ENCODE measurements around the gene CARD19.
A peak's percentile ranks its signal among the peaks of the same experiment; 100 is the strongest.

Gene CARD19

GRCh38 chr9:93134015-93134739, 38.2 kb downstream of the CARD19 start, which contains the start of gene NINJ1 (continued):
- TF ChIP-seq ZNF24 (tag by site-specific recombination; IDR thresholded peaks at IDR 0.05), result no peak
- TF ChIP-seq ZNF621 (tag by site-specific recombination; IDR thresholded peaks at IDR 0.05), result no peak
- TF ChIP-seq ZNF837 (tag by site-specific recombination; IDR thresholded peaks at IDR 0.05), result no peak

- 0 out of 2 replicates have a peak, but pooled peaks cover 2% of the 10 kb centered on the region for H3K4me1 ChIP-seq (ENCODE audit: control insufficient read depth, insufficient read depth, low read length)
- H3K27ac ChIP-seq (ENCODE audit: extremely low read depth, low read depth, low read length), result peak overlapping the region; percentile 76; the same call in 1 of the 2 replicates
- POLR2A ChIA-PET, result interaction anchor here (0.8 to 1.7 kb wide), 6 partner anchors 9 to 39 kb away, joined by 3 to 23 read pairs (median 6); partner anchors contain the start of gene CARD19
Measured at GRCh38 chr9:93134740-93135444, 38.9 kb downstream of the CARD19 start.

More at GRCh38 chr9:93134740-93135444, 38.9 kb downstream of the CARD19 start:
- Histone ChIP-seq H3K9me3 (ENCODE audit: control insufficient read depth, insufficient read depth, low read depth, low read length) (no peaks in the 10 kb centered on the region), H3K36me3 (ENCODE audit: control insufficient read depth in 2 of 2, insufficient read depth in 1 of 2, low read length in 2 of 2) (peaks cover 0 to 8% of the 10 kb centered on the region in 2 experiments; a peak in 1 of 3 replicates), H3K4me3 (ENCODE audit: low read depth, low read length) (peak overlapping the region; percentile 80)
- TF ChIP-seq ZNF777 (tag by site-specific recombination; IDR thresholded peaks at IDR 0.05; ENCODE audit: borderline replicate concordance), result no peak
- no peak for TF ChIP-seq ZNF555 (tag by site-specific recombination; conservative IDR thresholded peaks at IDR 0.05)
- no peak for TF ChIP-seq ZNF449 (tag by site-specific recombination; IDR thresholded peaks at IDR 0.05)
- TF ChIP-seq ZNF169 (tag by site-specific recombination; IDR thresholded peaks at IDR 0.05), result no peak
- no peak for TF ChIP-seq ZEB2 (tag by site-specific recombination; IDR thresholded peaks at IDR 0.05)
- no peak for TF ChIP-seq ZNF792 (tag by site-specific recombination; IDR thresholded peaks at IDR 0.05)
- no peak for TF ChIP-seq ZNF626 (tag by site-specific recombination; IDR thresholded peaks at IDR 0.05)
- peak; percentile 84 for TF ChIP-seq SCRT1 (tag by site-specific recombination; IDR thresholded peaks at IDR 0.05; ENCODE audit: borderline replicate concordance)
- TF ChIP-seq ZNF658 (tag by site-specific recombination; IDR thresholded peaks at IDR 0.05), result no peak
- TF ChIP-seq SCRT2 (tag by site-specific recombination; IDR thresholded peaks at IDR 0.05), result peak; percentile 95
- 0 out of 2 replicates have a peak, but pooled peaks have one; percentile 48 for TF ChIP-seq HIC1 (tag by site-specific recombination; IDR thresholded peaks at IDR 0.05)
- no peak for TF ChIP-seq BCL6B (tag by site-specific recombination; IDR thresholded peaks at IDR 0.05)
- 0 out of 2 replicates have a peak, but pooled peaks have one; percentile 3 for TF ChIP-seq ZFHX2 (tag by site-specific recombination; conservative IDR thresholded peaks at IDR 0.05)
- CTCF ChIA-PET, result interaction anchor here (0.9 to 3.1 kb wide), 3 partner anchors 15 to 26 kb away, joined by 3 to 15 read pairs (median 4); no protein-coding TSS in a partner anchor

All from HEK293 (cell line).